Endothelial cell of umbilical vein (primary cell): ENCODE data around the gene EMC7.

Experiments used
- EZH2 ChIP-seq: IDR thresholded peaks from 2 replicates; pipeline ENCODE4 v1.6.1; 2012; ENCODE audit warnings: borderline replicate concordance, low read depth, mild to moderate bottlenecking, moderate library complexity, low read length, inconsistent platforms; ENCODE audit not compliant: severe bottlenecking
- JUN ChIP-seq: IDR thresholded peaks from 2 replicates; pipeline ENCODE4 v1.6.1; 2011; ENCODE audit warnings: borderline replicate concordance, low read depth; ENCODE audit not compliant: insufficient read length, insufficient read depth
- MYC ChIP-seq: IDR thresholded peaks from one replicate; pipeline ENCODE4 v1.6.1; 2011; ENCODE audit warnings: mild to moderate bottlenecking, low read depth, low read length
- POLR2A ChIP-seq: IDR thresholded peaks from 2 replicates; pipeline ENCODE4 v1.6.1; 2012; ENCODE audit warnings: low read depth, mild to moderate bottlenecking, control low read depth, low read length
- TF ChIP-seq, protein P1 (sequence below), 2 donors: IDR thresholded peaks; 1 replicate in 1 of 2; 2 replicates in 1 of 2; pipeline ENCODE4 v1.5.1; 2011; ENCODE audit warnings: low read length in 2 of 2, mild to moderate bottlenecking in 2 of 2, moderate library complexity in 2 of 2, control low read depth in 1 of 2, inconsistent platforms in 1 of 2, low read depth in 1 of 2; ENCODE audit not compliant: insufficient read depth in 1 of 2; ENCODE audit errors: extremely low read depth in 1 of 2
- TF ChIP-seq, protein P2 (sequence below): IDR thresholded peaks from 2 replicates; pipeline ENCODE4 v1.6.1; 2011; ENCODE audit not compliant: insufficient read depth, insufficient read length

DNA sequence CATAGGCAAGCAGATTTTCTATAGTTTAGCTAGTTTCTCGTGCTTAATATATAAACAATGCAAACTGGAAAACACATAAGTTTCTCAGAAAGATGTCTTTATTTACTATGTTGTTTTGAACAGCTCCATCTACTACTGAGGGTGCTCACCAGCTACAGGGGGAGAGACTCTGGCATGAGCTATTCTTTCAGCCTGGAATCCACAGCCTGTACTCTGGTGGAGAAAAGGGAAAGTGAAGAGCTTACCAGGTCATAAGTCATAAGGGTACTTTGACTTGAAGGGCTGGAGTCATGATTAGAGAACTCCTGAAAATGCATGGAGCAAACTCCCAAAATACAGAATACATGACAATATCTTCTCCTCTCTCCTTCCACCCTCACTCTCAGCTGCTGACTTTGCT is 58.3 kb downstream of the EMC7 start:
- TF ChIP-seq, protein P1, sequence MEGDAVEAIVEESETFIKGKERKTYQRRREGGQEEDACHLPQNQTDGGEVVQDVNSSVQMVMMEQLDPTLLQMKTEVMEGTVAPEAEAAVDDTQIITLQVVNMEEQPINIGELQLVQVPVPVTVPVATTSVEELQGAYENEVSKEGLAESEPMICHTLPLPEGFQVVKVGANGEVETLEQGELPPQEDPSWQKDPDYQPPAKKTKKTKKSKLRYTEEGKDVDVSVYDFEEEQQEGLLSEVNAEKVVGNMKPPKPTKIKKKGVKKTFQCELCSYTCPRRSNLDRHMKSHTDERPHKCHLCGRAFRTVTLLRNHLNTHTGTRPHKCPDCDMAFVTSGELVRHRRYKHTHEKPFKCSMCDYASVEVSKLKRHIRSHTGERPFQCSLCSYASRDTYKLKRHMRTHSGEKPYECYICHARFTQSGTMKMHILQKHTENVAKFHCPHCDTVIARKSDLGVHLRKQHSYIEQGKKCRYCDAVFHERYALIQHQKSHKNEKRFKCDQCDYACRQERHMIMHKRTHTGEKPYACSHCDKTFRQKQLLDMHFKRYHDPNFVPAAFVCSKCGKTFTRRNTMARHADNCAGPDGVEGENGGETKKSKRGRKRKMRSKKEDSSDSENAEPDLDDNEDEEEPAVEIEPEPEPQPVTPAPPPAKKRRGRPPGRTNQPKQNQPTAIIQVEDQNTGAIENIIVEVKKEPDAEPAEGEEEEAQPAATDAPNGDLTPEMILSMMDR (IDR thresholded peaks at IDR 0.05; ENCODE audit: extremely low read depth in 1 of 2, insufficient read depth in 1 of 2, low read depth in 1 of 2, low read length in 2 of 2), result no peak
- TF ChIP-seq EZH2 (no peak), POLR2A (no peak), JUN (no peak), MYC (no peak)
- TF ChIP-seq, protein P2, sequence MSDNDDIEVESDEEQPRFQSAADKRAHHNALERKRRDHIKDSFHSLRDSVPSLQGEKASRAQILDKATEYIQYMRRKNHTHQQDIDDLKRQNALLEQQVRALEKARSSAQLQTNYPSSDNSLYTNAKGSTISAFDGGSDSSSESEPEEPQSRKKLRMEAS, result no peak
